Measurements from ENCODE around the gene WFIKKN2. TPM values are rescaled to one million over a fixed set of nuclear protein-coding genes. Genes with fewer than 3 reads are reported as not detected.
"Not testable (repeated sequence)": the region's sequence is repeated elsewhere in the genome, so short reads cannot be mapped to it uniquely, and the experiment has no call there.

The WFIKKN2 gene
- total RNA-seq, 4 donors from 2014 or later, result 0.42 to 0.75 (median 0.60) TPM

DNA sequence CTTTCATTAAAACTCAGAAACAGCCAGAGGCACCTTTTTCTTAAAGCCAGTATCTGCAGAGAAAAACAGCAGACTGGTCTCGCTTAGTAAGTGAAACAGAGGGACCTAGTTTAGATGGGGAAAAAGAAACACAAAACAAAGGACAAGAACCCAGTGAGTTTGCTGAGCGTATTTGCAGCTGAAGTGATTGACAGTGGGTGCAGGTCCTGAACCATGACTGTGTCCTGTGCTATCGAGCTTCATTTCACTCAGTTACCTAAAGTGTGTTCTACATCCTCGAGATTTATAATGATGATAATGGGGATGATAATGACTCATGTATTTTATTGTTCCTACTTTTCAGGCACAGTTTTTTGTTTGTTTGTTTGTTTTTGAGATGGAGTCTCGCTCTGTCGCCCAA, 31.7 kb upstream of the WFIKKN2 start:
- H3K4me3 ChIP-seq, result no peak overlapping the region
- no peaks in the 10 kb centered on the region for H3K9me3 ChIP-seq
- no peak for DNase-seq (ENCODE audit: extremely low spot score)
- intact Hi-C loops (cut with DNase I), result no loop called here
- H3K27ac ChIP-seq (replicated peaks in 1 of 4), result no peak overlapping the region
- no peaks in the 10 kb centered on the region for H3K36me3 ChIP-seq
- peaks cover 0 to 9% (median 0%) of the 10 kb centered on the region in 4 donors for H3K4me1 ChIP-seq
- H3K27me3 ChIP-seq, result no peaks in the 10 kb centered on the region
- WGBS, result 84% methylated on average over 6 of the region's 6 CpGs
- TF ChIP-seq EP300 (IDR thresholded peaks at IDR 0.05) (no peak), POLR2A (IDR thresholded peaks at IDR 0.05; ENCODE audit: low read depth) (no peak), POLR2AphosphoS5 (IDR thresholded peaks at IDR 0.05) (no peak), CTCF (IDR thresholded peaks at IDR 0.05) (no peak)

DNA sequence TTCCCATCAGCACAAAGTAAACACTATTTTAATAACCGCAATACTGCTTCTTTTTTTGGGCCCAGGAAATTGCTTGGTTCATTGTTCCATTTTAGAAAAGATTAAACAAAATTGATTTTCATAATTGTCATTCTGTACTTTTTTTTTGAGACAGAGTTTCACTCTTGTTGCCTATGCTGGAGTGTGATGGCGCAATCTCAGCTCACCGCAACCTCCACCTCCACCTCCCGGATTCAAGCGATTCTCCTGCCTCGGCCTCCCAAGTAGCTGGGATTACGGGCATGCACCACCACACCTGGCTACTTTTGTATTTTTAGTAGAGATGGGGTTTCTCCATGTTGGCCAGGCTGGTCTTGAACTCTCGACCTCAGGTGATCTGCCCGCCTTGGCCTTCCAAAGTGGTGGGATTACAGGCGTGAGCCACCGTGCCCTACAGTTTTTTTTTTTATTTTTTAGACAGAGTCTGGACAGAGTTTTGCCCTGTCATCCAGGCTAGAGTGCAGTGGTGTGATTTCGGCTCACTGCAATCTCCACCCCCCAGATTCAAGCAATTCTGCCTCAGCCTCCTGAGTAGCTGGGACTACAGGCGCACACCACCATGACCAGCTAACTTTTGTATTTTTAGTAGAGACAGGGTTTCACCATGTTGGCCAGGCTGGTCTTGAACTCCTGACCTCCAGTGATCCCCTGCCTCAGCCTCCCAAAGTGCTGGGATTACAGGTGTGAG, 30.5 kb upstream of the WFIKKN2 start:
- H3K36me3 ChIP-seq; DNase-seq (ENCODE audit: extremely low spot score); intact Hi-C loops (cut with DNase I); H3K4me1 ChIP-seq; H3K27me3 ChIP-seq; H3K9me3 ChIP-seq; H3K4me3 ChIP-seq; H3K27ac ChIP-seq (replicated peaks in 1 of 4): not testable (repeated sequence)
- 97% methylated on average over 13 of the region's 13 CpGs for WGBS

DNA sequence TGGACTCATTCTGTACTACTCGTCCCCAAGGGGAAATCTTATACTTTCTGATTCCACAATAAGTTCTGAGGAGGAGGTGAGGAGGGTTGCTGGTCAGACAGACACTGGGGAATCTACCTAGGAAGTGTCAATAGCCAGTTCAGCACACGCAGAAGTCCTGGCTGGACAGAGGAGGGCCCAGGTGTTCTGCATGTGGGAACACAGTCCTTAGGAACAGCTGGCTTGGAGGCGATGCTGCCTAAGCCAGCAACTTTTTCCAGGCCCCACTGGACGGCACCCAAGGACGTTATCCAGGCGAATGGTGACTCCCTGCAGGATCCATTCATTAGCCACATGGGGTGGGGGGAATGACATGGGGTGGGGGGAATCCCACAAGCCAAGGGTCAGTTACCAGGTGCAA, 29.9 kb upstream of the WFIKKN2 start:
- Histone ChIP-seq H3K9me3 (no peaks in the 10 kb centered on the region), H3K4me1 (peaks cover 0 to 9% (median 0%) of the 10 kb centered on the region in 4 donors), H3K27me3 (no peaks in the 10 kb centered on the region), H3K36me3 (no peaks in the 10 kb centered on the region), H3K27ac (replicated peaks in 1 of 4) (no peak overlapping the region), H3K4me3 (no peak overlapping the region)
- 85% methylated on average over 3 of the region's 6 CpGs for WGBS
- no peak for TF ChIP-seq EP300 (IDR thresholded peaks at IDR 0.05)
- no peak for TF ChIP-seq CTCF (IDR thresholded peaks at IDR 0.05)
- TF ChIP-seq POLR2A (IDR thresholded peaks at IDR 0.05; ENCODE audit: low read depth), result no peak
- TF ChIP-seq POLR2AphosphoS5 (IDR thresholded peaks at IDR 0.05), result no peak
- intact Hi-C loops (cut with DNase I), result no loop called here
- no peak for DNase-seq (ENCODE audit: extremely low spot score)

- Histone ChIP-seq H3K36me3 (no peaks in the 10 kb centered on the region), H3K9me3 (no peaks in the 10 kb centered on the region), H3K27me3 (no peaks in the 10 kb centered on the region), H3K4me3 (no peak overlapping the region), H3K4me1 (peaks cover 0 to 9% (median 0%) of the 10 kb centered on the region in 4 donors), H3K27ac (replicated peaks in 1 of 4) (no peak overlapping the region)
- 66% methylated on average over 10 of the region's 11 CpGs for WGBS
- TF ChIP-seq POLR2AphosphoS5 (IDR thresholded peaks at IDR 0.05) (no peak), CTCF (IDR thresholded peaks at IDR 0.05) (no peak), POLR2A (IDR thresholded peaks at IDR 0.05; ENCODE audit: low read depth) (no peak), EP300 (IDR thresholded peaks at IDR 0.05) (no peak)
- intact Hi-C loops (cut with DNase I), result no loop called here
- DNase-seq (ENCODE audit: extremely low spot score), result no peak
Observed at GRCh38 chr17:50806141-50806643, 29.2 kb upstream of the WFIKKN2 start.

DNA sequence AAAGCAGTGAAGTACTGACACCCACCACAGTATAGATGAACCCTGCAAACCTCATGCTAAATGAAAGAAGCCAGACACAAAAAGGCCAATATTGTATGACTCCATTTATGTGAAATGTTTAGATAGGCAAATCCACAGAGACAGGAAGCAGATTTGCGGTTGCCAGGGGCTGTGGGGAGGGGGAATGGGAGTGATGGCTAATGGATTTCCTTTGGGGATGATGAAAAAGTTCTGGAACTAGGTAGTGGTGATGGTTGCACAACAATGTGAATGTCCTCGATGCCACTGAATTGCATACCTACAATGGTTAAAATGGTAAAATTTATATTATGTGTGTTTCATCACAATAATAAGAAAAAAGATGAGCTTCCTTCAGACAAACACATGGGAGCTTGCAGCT, 28.4 kb upstream of the WFIKKN2 start:
- peaks cover 0 to 9% (median 0%) of the 10 kb centered on the region in 4 donors for H3K4me1 ChIP-seq

More for the DNA sequence above, 28.4 kb upstream of the WFIKKN2 start:
- Histone ChIP-seq H3K27me3 (no peaks in the 10 kb centered on the region), H3K36me3 (no peaks in the 10 kb centered on the region), H3K9me3 (no peaks in the 10 kb centered on the region), H3K27ac (replicated peaks in 1 of 4) (no peak overlapping the region), H3K4me3 (no peak overlapping the region)
- TF ChIP-seq CTCF (IDR thresholded peaks at IDR 0.05) (no peak), POLR2AphosphoS5 (IDR thresholded peaks at IDR 0.05) (no peak), POLR2A (IDR thresholded peaks at IDR 0.05; ENCODE audit: low read depth) (no peak), EP300 (IDR thresholded peaks at IDR 0.05) (no peak)
- intact Hi-C loops (cut with DNase I), result no loop called here
- DNase-seq (ENCODE audit: extremely low spot score), result no peak
- WGBS, result 75% methylated on average over 2 of the region's 2 CpGs

Measured in esophagus muscularis mucosa (tissue), 4 donors.